HG03520 (cell line): ENCODE results near the gene CSNK1D.
"Not testable (repeated sequence)": the region's sequence is repeated elsewhere in the genome, so short reads cannot be mapped to it uniquely, and the experiment has no call there.

Experiments
- ATAC-seq: cut with Tn5 transposase; IDR thresholded peaks from one replicate; pipeline ENCODE4 v1.9.1; 2021; ENCODE audit warnings: mild to moderate bottlenecking, moderate library complexity; ENCODE audit not compliant: unreplicated experiment

Gene CSNK1D

GRCh38 chr17:82217120-82217529, 56.4 kb downstream of the CSNK1D start:
- no peak for ATAC-seq

- ATAC-seq: no peak
These were observed 57.0 kb downstream of the CSNK1D start for GRCh38 chr17:82216301-82217119.

- ATAC-seq: no peak
These were observed 57.6 kb downstream of the CSNK1D start for GRCh38 chr17:82215972-82216300.

GRCh38 chr17:82215095-82215971, 58.2 kb downstream of the CSNK1D start:
- no peak for ATAC-seq

- ATAC-seq: no peak
These were observed 59.4 kb downstream of the CSNK1D start for GRCh38 chr17:82214012-82214628.

- ATAC-seq: peak; percentile 4
These were observed 60.1 kb downstream of the CSNK1D start for GRCh38 chr17:82213251-82214011.

- peak; percentile 46 for ATAC-seq
These were observed 60.9 kb downstream of the CSNK1D start, which contains the start of gene CCDC57 for GRCh38 chr17:82212331-82213250. Gene CCDC57 (minus strand): TSS chr17:82212842. CDS start chr17:82201944, 10,898 bp downstream.

- not testable (repeated sequence) for ATAC-seq
These were observed 62.8 kb downstream of the CSNK1D start for GRCh38 chr17:82210655-82211054.

- ATAC-seq: no peak
These were observed 67.6 kb downstream of the CSNK1D start for GRCh38 chr17:82205720-82206508.

GRCh38 chr17:82204831-82205719, 68.4 kb downstream of the CSNK1D start:
- ATAC-seq: no peak

GRCh38 chr17:82203920-82204319, 69.6 kb downstream of the CSNK1D start:
- no peak for ATAC-seq

- ATAC-seq: no peak
These were observed 70.5 kb downstream of the CSNK1D start for GRCh38 chr17:82202981-82203380.

- no peak for ATAC-seq
These were observed 72.0 kb downstream of the CSNK1D start for GRCh38 chr17:82201498-82201910.

GRCh38 chr17:82200743-82201497, 72.6 kb downstream of the CSNK1D start:
- ATAC-seq: no peak

- no peak for ATAC-seq
These were observed 73.4 kb downstream of the CSNK1D start for GRCh38 chr17:82200135-82200534.

- no peak for ATAC-seq
These were observed 74.0 kb downstream of the CSNK1D start for GRCh38 chr17:82199496-82199895.

GRCh38 chr17:82198092-82198491, 75.4 kb downstream of the CSNK1D start:
- no peak for ATAC-seq
